Mucosa of descending colon (tissue), 3 donors: ENCODE data around the gene EPHA2. TPM values are rescaled to one million over a fixed set of nuclear protein-coding genes. Genes with fewer than 3 reads are reported as not detected.

Experiments used
- ATAC-seq: fragments of 200-7000 bp; cut with Tn5 transposase; one replicate; pipeline ENCODE4 v1.9.1; 2020; ENCODE audit warnings: mild to moderate bottlenecking, moderate library complexity
- DNase-seq, 3 donors: peaks; one replicate each; pipeline ENCODE4 v3.0.0-alpha.2; 2020
- H3K36me3 ChIP-seq: fragments of 200-600 bp; one replicate; pipeline ENCODE4 v1.8.0; 2021; ENCODE audit warnings: low read depth, mild to moderate bottlenecking
- H3K4me1 ChIP-seq: fragments of 200-600 bp; one replicate; pipeline ENCODE4 v1.8.0; 2021; ENCODE audit warnings: low read depth, mild to moderate bottlenecking
- H3K4me3 ChIP-seq: fragments of 200-600 bp; one replicate; pipeline ENCODE4 v1.8.0; 2021; ENCODE audit warnings: mild to moderate bottlenecking
- H3K9me3 ChIP-seq: fragments of 200-600 bp; one replicate; pipeline ENCODE4 v1.8.0; 2021; ENCODE audit warnings: mild to moderate bottlenecking
- CTCF ChIP-seq: fragments of 200-600 bp; IDR thresholded peaks from one replicate; pipeline ENCODE4 v1.8.0; 2022; ENCODE audit warnings: antibody characterized with exemption, mild to moderate bottlenecking
- intact Hi-C, 2 donors: fragments of 100-400 bp; cut with DNase I in 1 of 2; cut with micrococcal nuclease in 1 of 2; formaldehyde crosslinking; loops; one replicate each; pipeline versions ENCODE4 v1.11.0 to v1.11.1; 2022; cut with DNase I, micrococcal nuclease
- long read RNA-seq, 2 donors: library from polyadenylated mRNA; unstranded; transcript quantifications; one replicate each; pipeline ENCODE4 v2.0.0, GENCODE V29; 2019 to 2021
- total RNA-seq, 3 donors: library from RNA; stranded (reverse); fragmentation: NEBNext Ultra II Directional in 2 of 3; extraction: Animal tissue kit (Norgen Biotek cat#: 25700) in 2 of 3; gene quantifications; one replicate each; pipeline versions ENCODE4 v1.2.1 to v1.2.4, GENCODE V29; 2021 to 2023
- donor health status: DM: no; HTN: no; CAD: no; lungs with moderate emphysema.
- donor health status: DM: no; HTN: no; CAD: no.
- donor health status: DM: no; HTN: yes; CAD: no.

EPHA2 gene
- 10 to 100 TPM; 36.8 to 43.5 (median 43.5) TPM for total RNA-seq
- long read RNA-seq, donor 1, partial matches to known transcripts, result 27 of 36 reads
- long read RNA-seq, donor 1, other reads (novel, unspliced or antisense), result 4 of 36 reads
- long read RNA-seq, donor 2, partial matches to known transcripts, result 3 of 6 reads
- long read RNA-seq, donor 2, other reads (novel, unspliced or antisense), result 2 of 6 reads

GRCh38 chr1:16155537-16156410, at the start of gene EPHA2:
EPHA2 (minus strand) TSS chr1:16156069; CDS start chr1:16155932, 137 bp downstream.
- intact Hi-C loops, result no loop called here
- DNase-seq (peak; percentile 91 to 96 (median 94)), ATAC-seq (peak; percentile 66)
- Histone ChIP-seq H3K9me3 (no peaks in the 10 kb centered on the region), H3K4me3 (peak within 1 kb of the TSS; percentile 75), H3K4me1 (peaks cover 37% of the 10 kb centered on the region), H3K36me3 (no peaks in the 10 kb centered on the region)
- no peak for TF ChIP-seq CTCF

- Histone ChIP-seq H3K4me3 (no peak overlapping the region), H3K36me3 (no peaks in the 10 kb centered on the region), H3K9me3 (no peaks in the 10 kb centered on the region), H3K4me1 (peaks cover 5% of the 10 kb centered on the region)
- no peak for ATAC-seq
- DNase-seq, result peak in 2 of 3 donors; percentile 36 to 60
- no peak for TF ChIP-seq CTCF
- intact Hi-C loops, result no loop called here
Observed at GRCh38 chr1:16205334-16205671, 49.4 kb upstream of the EPHA2 start.

GRCh38 chr1:16204634-16205333, 48.9 kb upstream of the EPHA2 start:
- no peak for TF ChIP-seq CTCF
- H3K4me3 ChIP-seq, result no peak overlapping the region
- no peaks in the 10 kb centered on the region for H3K9me3 ChIP-seq
- no peak for ATAC-seq
- peak; percentile 60 to 66 (median 64) for DNase-seq
- H3K4me1 ChIP-seq, result peaks cover 5% of the 10 kb centered on the region
- intact Hi-C loops, result no loop called here
- H3K36me3 ChIP-seq, result no peaks in the 10 kb centered on the region

GRCh38 chr1:16204216-16204615, 48.3 kb upstream of the EPHA2 start:
- Histone ChIP-seq H3K9me3 (no peaks in the 10 kb centered on the region), H3K36me3 (no peaks in the 10 kb centered on the region), H3K4me1 (peaks cover 5% of the 10 kb centered on the region), H3K4me3 (no peak overlapping the region)
- TF ChIP-seq CTCF, result no peak
- intact Hi-C loops, result no loop called here
- DNase-seq (peak in 1 of 3 donors; percentile 3), ATAC-seq (no peak)

- no peak for ATAC-seq
- no peak for DNase-seq
- intact Hi-C loops, result no loop called here
- Histone ChIP-seq H3K36me3 (no peaks in the 10 kb centered on the region), H3K4me1 (peaks cover 5% of the 10 kb centered on the region), H3K4me3 (no peak overlapping the region), H3K9me3 (no peaks in the 10 kb centered on the region)
- TF ChIP-seq CTCF, result no peak
Observed at GRCh38 chr1:16203550-16203949, 47.7 kb upstream of the EPHA2 start.
